Measurements from ENCODE around the gene SYNPR.

The SYNPR gene

DNA sequence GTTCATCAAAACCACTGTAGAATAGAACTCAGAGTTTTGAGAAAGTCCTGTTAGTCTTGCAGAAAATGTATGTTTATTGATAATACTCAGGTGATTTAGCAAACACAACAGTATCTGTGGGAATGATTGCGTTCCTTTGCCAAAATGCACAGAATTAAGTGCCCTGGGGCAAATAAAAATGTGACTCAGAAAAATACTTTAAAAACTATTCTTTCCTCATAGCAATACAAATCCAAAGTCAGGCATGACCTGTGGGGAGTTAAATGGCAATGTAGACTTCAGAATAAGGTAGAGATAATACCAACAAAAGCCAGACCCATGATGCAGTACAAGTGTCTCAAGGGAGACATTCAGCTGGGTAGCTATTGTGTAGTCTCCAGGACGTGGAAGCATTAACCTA lies 302.0 kb downstream of the SYNPR start:
- Histone ChIP-seq H3K79me2 (ENCODE audit: insufficient read depth, low read length) (no peaks in the 10 kb centered on the region), H3K9me2 (ENCODE audit: low read depth, low read length) (no peaks in the 10 kb centered on the region), H3K9ac (ENCODE audit: low read length) (no peak overlapping the region), H4K20me1 (ENCODE audit: insufficient read depth, low read length) (no peaks in the 10 kb centered on the region), H3F3A (ENCODE audit: insufficient read depth, low read length) (no peaks in the 10 kb centered on the region), H3K4me2 (ENCODE audit: low read length) (no peak overlapping the region), H3K4me3 (ENCODE audit: low read depth, low read length, poor library complexity, severe bottlenecking) (no peak overlapping the region), H3K4me1 (ENCODE audit: insufficient read depth, low read length, severe bottlenecking) (no peaks in the 10 kb centered on the region), H3K27ac (ENCODE audit: low read depth, low read length, poor library complexity, severe bottlenecking) (no peak overlapping the region), H3K27me3 (ENCODE audit: insufficient read depth, low read length) (no peaks in the 10 kb centered on the region), H3K9me3 (ENCODE audit: low read length) (no peaks in the 10 kb centered on the region), H2AFZ (ENCODE audit: low read length) (no peak overlapping the region), H3K36me3 (ENCODE audit: insufficient read depth, low read length) (no peaks in the 10 kb centered on the region)
- TF ChIP-seq CTCF (IDR thresholded peaks at IDR 0.05; ENCODE audit: low read length): no peak
- no peak for TF ChIP-seq EZH2 (IDR thresholded peaks at IDR 0.05; ENCODE audit: borderline replicate concordance, low read length)

- no peak overlapping the region for H3K4me2 ChIP-seq (ENCODE audit: low read length)
Measured at GRCh38 chr3:63582943-63583500, 304.9 kb downstream of the SYNPR start.

DNA sequence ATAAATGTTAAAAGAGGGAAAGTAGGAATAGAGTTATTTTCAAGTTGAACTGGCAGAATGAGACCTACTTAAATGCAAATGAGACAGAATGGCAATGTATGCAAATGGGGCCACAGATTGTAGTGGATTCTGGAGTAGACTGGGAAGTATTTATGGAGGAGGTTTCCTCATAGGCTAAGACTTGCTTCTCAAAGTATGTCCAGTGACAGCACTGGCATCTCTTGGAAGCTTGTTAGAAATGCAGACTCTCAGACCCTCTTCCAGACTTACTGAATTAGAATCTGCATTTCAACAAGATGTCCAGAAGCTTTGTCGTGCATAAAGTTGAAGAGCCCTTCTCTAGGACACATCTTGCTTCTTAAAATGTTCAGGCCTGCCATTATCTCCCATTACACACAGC lies 306.6 kb downstream of the SYNPR start:
- H3K79me2 ChIP-seq (ENCODE audit: insufficient read depth, low read length): no peaks in the 10 kb centered on the region
- no peaks in the 10 kb centered on the region for H3K36me3 ChIP-seq (ENCODE audit: insufficient read depth, low read length)
- H3K9me3 ChIP-seq (ENCODE audit: low read length): peaks cover 3% of the 10 kb centered on the region; the same call in 1 of the 2 replicates
- no peak overlapping the region for H3K9ac ChIP-seq (ENCODE audit: low read length)
- no peaks in the 10 kb centered on the region for H3F3A ChIP-seq (ENCODE audit: insufficient read depth, low read length)
- no peak overlapping the region for H3K4me2 ChIP-seq (ENCODE audit: low read length)
- TF ChIP-seq CTCF (IDR thresholded peaks at IDR 0.05; ENCODE audit: low read length): no peak
- TF ChIP-seq EZH2 (IDR thresholded peaks at IDR 0.05; ENCODE audit: borderline replicate concordance, low read length): no peak
- H4K20me1 ChIP-seq (ENCODE audit: insufficient read depth, low read length): no peaks in the 10 kb centered on the region
- no peaks in the 10 kb centered on the region for H3K9me2 ChIP-seq (ENCODE audit: low read depth, low read length)
- no peak overlapping the region for H2AFZ ChIP-seq (ENCODE audit: low read length)
- no peak overlapping the region for H3K27ac ChIP-seq (ENCODE audit: low read depth, low read length, poor library complexity, severe bottlenecking)
- H3K27me3 ChIP-seq (ENCODE audit: insufficient read depth, low read length): no peaks in the 10 kb centered on the region
- H3K4me1 ChIP-seq (ENCODE audit: insufficient read depth, low read length, severe bottlenecking): no peaks in the 10 kb centered on the region
- no peak overlapping the region for H3K4me3 ChIP-seq (ENCODE audit: low read depth, low read length, poor library complexity, severe bottlenecking)

More at GRCh38 chr3:63582943-63583500, 304.9 kb downstream of the SYNPR start:
- Histone ChIP-seq H3K9ac (ENCODE audit: low read length) (no peak overlapping the region), H3K4me3 (ENCODE audit: low read depth, low read length, poor library complexity, severe bottlenecking) (no peak overlapping the region), H4K20me1 (ENCODE audit: insufficient read depth, low read length) (no peaks in the 10 kb centered on the region), H3K27me3 (ENCODE audit: insufficient read depth, low read length) (no peaks in the 10 kb centered on the region), H3K27ac (ENCODE audit: low read depth, low read length, poor library complexity, severe bottlenecking) (no peak overlapping the region), H3K4me1 (ENCODE audit: insufficient read depth, low read length, severe bottlenecking) (no peaks in the 10 kb centered on the region), H3K9me2 (ENCODE audit: low read depth, low read length) (no peaks in the 10 kb centered on the region), H3K36me3 (ENCODE audit: insufficient read depth, low read length) (no peaks in the 10 kb centered on the region), H3K9me3 (ENCODE audit: low read length) (no peaks in the 10 kb centered on the region), H3K79me2 (ENCODE audit: insufficient read depth, low read length) (no peaks in the 10 kb centered on the region), H2AFZ (ENCODE audit: low read length) (no peak overlapping the region), H3F3A (ENCODE audit: insufficient read depth, low read length) (no peaks in the 10 kb centered on the region)
- TF ChIP-seq EZH2 (IDR thresholded peaks at IDR 0.05; ENCODE audit: borderline replicate concordance, low read length): no peak
- TF ChIP-seq CTCF (IDR thresholded peaks at IDR 0.05; ENCODE audit: low read length): no peak

Data from OCI-LY1 (cell line).